ENCODE measurements around the gene LPIN1.

Gene LPIN1

GRCh38 chr2:11788461-11789124, 42.2 kb downstream of the LPIN1 start:
- TF ChIP-seq GATA2 (IDR thresholded peaks at IDR 0.05; ENCODE audit: low read depth, low read length) (peak; percentile 40; the same call in 1 of the 2 replicates), GATA3 (IDR thresholded peaks at IDR 0.05; ENCODE audit: low read depth, low read length) (no peak)

GRCh38 chr2:11789243-11789642, 42.8 kb downstream of the LPIN1 start:
- no peak for TF ChIP-seq GATA3 (IDR thresholded peaks at IDR 0.05; ENCODE audit: low read depth, low read length)
- TF ChIP-seq GATA2 (IDR thresholded peaks at IDR 0.05; ENCODE audit: low read depth, low read length) = no peak

DNA sequence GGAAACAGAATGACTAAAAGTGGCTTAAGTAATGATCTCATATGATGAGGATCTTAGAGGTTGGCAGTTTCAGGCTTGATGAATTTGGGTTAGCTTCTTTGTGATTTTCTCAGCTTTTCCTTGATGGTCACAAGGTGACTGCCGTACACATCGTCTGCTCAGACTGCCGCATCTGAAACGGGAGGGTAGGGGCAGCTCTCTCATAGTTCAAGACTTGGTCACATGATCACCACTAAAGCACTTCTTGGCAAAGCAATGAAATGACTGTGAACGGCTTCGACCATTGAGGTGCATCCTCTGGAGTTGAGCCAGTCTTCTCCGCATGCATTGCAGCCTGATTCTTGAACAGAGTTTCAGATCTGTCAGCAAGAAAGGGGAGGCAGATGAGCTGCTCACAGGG, 43.8 kb downstream of the LPIN1 start:
- TF ChIP-seq GATA3 (IDR thresholded peaks at IDR 0.05; ENCODE audit: low read depth, low read length) (no peak), GATA2 (IDR thresholded peaks at IDR 0.05; ENCODE audit: low read depth, low read length) (no peak)

GRCh38 chr2:11795590-11795989, 49.2 kb downstream of the LPIN1 start:
- TF ChIP-seq GATA2 (IDR thresholded peaks at IDR 0.05; ENCODE audit: low read depth, low read length) = no peak
- TF ChIP-seq GATA3 (IDR thresholded peaks at IDR 0.05; ENCODE audit: low read depth, low read length) = no peak

DNA sequence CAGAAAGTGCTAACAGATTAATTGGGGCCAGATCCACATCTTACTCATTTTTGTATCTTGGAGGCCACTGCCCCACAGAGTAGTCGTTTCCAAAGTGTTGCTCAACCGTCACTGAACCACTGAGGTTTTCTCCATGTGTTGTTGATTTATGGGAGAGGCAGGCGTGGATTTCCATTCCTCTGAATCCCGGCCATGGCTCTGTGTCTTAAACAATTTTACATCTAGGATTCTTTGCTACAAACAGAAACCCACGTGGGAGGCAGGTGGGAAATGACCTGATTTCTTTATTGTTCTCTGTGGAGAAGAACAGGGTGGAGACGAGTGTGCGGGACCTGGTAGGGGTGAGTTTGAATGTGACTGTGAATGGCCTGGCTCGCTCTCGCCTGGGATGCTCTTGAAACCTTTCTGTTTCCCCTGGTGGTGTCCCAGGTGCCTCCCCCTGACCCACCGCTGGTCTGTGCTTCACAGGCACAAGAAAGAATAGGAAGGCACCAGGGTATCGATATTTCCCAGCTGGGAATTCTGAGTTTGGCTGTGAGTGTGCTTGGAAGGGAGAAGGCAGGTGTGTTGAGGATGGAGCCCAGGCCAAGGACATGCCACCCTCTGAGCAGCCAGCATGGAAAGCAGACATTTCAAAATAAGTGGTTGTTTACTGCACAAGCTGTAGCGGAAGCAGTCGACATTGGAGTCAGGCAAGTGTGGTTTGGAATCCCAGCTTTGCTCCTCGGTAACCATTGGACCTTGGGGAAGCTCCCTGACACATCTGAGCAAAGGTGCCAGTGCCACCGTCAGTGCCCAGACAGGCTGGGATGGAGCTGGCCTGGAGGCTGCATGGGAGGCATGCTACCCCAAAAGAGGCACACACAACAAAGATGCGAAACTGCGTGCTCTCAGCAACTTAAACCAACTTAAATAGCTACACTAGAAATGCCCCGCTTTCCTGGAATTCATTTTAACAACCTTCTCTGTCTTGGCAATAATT, 50.0 kb downstream of the LPIN1 start:
- TF ChIP-seq GATA3 (IDR thresholded peaks at IDR 0.05; ENCODE audit: low read depth, low read length) (no peak), GATA2 (IDR thresholded peaks at IDR 0.05; ENCODE audit: low read depth, low read length) (no peak)

DNA sequence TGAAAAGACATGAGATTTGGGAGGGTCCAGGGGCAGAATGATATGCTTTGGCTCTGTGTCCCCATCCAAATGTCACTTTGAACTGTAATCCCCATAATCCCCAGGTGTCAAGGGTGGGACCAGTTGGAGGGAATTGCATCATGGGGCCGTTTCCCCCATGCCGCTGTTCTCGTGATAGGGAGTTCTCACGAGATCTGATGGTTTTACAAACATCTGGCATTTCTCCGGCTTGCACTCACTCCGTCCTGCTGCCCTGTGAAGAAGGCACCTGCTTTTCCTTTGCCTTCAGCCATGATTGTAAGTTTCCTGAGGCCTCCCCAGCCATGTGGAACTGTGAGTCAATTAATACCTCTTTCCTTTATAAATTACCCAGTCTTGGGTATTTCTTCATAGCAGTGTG, 51.4 kb downstream of the LPIN1 start:
- TF ChIP-seq GATA3 (IDR thresholded peaks at IDR 0.05; ENCODE audit: low read depth, low read length) (no peak), GATA2 (IDR thresholded peaks at IDR 0.05; ENCODE audit: low read depth, low read length) (no peak)

DNA sequence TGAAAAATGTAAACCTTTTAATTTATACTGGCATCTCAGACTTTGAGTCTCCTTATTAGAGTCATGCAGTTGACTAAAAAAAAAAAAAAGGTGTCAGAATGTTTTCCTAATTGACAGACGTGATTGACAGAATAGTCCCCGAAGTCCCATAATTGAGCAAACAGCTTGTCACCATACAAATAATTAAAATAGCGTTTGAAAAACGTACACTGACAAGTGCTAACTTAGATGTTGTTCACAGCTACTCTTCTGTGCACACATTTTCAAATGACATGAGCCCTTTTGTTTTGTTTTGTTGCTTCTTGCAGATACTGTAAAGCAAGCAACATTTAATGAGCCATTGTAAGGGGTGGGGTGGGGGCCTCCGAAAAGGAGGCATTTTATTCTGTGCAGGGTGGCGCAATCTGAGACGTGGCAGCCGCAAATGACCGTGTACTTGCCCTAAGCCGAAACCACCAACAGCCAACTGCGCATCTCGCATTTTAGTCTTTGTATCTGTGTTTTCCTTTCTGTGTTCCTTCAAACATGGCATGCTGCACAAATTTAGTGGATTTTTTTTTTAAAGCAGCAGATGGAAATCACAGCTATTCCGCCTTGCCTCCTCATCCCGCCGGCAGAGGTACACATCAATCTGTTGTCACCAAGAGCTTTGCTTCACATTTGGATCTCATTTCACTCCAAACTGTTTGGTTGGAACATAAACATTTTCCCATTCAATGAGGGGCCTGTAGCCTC, 52.4 kb downstream of the LPIN1 start:
- TF ChIP-seq GATA3 (IDR thresholded peaks at IDR 0.05; ENCODE audit: low read depth, low read length) (no peak), GATA2 (IDR thresholded peaks at IDR 0.05; ENCODE audit: low read depth, low read length) (no peak)

GRCh38 chr2:11799826-11800225, 53.4 kb downstream of the LPIN1 start:
- TF ChIP-seq GATA3 (IDR thresholded peaks at IDR 0.05; ENCODE audit: low read depth, low read length) (no peak), GATA2 (IDR thresholded peaks at IDR 0.05; ENCODE audit: low read depth, low read length) (no peak)

GRCh38 chr2:11802782-11803191, 56.4 kb downstream of the LPIN1 start:
- TF ChIP-seq GATA2 (IDR thresholded peaks at IDR 0.05; ENCODE audit: low read depth, low read length) = no peak
- no peak for TF ChIP-seq GATA3 (IDR thresholded peaks at IDR 0.05; ENCODE audit: low read depth, low read length)

DNA sequence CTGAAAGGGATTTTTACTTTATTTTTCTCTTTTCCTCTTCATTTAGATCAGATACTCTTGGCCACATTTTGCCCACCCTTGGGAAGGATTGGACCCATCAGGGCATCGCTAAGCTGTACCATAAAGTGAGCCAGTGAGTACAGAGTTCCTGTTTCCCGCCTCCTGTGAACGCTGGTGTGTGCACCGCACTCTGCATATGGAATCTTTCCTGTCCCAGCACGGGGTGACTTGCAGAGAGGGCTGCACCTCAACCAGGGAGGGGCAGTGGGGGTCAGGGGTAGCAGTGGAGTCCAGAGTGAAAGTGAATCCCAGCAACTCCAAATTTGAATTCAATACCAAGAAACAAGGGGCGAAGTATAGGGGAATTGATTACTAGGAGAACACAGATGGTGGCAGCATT, 58.6 kb downstream of the LPIN1 start:
- TF ChIP-seq GATA3 (IDR thresholded peaks at IDR 0.05; ENCODE audit: low read depth, low read length) (no peak), GATA2 (IDR thresholded peaks at IDR 0.05; ENCODE audit: low read depth, low read length) (no peak)

- TF ChIP-seq GATA2 (IDR thresholded peaks at IDR 0.05; ENCODE audit: low read depth, low read length) (no peak), GATA3 (IDR thresholded peaks at IDR 0.05; ENCODE audit: low read depth, low read length) (no peak)
These were observed 59.5 kb downstream of the LPIN1 start for GRCh38 chr2:11805920-11806319.

DNA sequence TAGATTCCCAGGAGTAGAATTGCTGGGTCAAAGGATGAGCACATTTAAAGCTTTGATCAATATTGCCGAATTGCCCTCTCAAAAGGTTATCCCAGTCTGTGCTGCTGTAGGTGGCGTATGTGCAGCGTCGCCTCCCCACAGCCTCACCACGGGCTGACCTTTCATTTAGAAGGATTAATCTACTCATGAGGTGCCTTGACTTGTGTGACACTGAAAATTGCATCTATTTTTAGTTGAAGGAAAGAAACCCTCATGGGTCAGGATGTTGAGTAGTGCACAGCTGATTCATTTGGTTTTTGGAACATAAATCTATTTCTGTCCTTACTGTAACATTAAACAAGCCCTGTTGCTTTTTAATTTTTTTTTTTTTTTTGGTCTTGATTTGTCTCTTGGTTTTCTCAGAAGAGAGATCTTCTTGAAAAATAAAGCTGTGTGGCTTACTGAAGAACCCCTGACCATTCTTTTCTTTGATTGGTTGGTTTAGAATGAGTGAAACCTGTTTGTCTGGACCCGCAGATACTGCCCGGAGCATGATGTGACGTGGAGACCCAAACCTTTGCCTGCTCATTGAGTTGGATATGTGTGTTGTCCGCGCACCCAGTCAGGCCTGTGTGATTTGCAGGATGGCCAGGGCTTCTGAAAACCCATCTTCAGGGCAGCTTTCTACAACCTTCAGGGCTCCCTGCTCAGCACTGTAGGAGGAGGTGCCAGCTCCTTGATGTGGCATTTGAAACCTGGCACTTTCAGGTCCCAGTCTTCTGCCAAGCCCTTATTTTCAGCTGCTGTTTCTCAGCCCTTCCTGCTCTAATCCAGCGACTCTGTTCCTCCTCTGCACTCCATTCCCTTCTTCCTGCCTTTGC, 61.0 kb downstream of the LPIN1 start:
- no peak for TF ChIP-seq GATA3 (IDR thresholded peaks at IDR 0.05; ENCODE audit: low read depth, low read length)
- TF ChIP-seq GATA2 (IDR thresholded peaks at IDR 0.05; ENCODE audit: low read depth, low read length) = no peak

DNA sequence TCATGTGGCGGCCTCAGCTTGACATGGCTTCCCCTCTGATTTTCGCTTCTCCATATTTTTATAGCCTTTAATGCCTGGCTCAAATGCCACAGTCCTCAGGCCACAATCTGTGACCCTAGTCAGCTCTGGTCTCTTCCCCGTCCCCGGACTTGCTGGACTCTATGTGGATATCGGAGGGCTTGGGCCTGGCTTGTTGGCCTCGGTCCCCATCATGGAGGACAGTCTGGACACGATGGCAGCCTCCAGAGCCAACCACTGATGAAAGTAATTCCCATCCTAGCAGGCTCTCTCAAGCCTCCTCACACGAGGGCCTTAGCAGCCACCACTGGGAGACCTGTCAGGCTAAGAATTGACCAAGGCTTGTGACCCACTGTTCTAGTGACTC, 61.6 kb downstream of the LPIN1 start:
- no peak for TF ChIP-seq GATA2 (IDR thresholded peaks at IDR 0.05; ENCODE audit: low read depth, low read length)
- TF ChIP-seq GATA3 (IDR thresholded peaks at IDR 0.05; ENCODE audit: low read depth, low read length) = no peak

All from SH-SY5Y (cell line).